ENCODE measurements around the gene FASTK.

The FASTK gene

GRCh38 chr7:151082141-151083070 is 1.8 kb upstream of the FASTK start:
- DNase-seq (ENCODE audit: low read depth), result no peak

GRCh38 chr7:151081170-151082101 is 827 bp upstream of the FASTK start:
- DNase-seq (ENCODE audit: low read depth), result no peak

- no peak for DNase-seq (ENCODE audit: low read depth)
These were observed 515 bp downstream of the FASTK start for GRCh38 chr7:151080067-151080521.

GRCh38 chr7:151079199-151079910 is 1.3 kb downstream of the FASTK start:
- DNase-seq (ENCODE audit: low read depth), result no peak

- DNase-seq (ENCODE audit: low read depth), result no peak
These were observed 2.2 kb downstream of the FASTK start for GRCh38 chr7:151078233-151079040.

- DNase-seq (ENCODE audit: low read depth), result no peak
These were observed 2.8 kb downstream of the FASTK start for GRCh38 chr7:151077705-151078232.

- DNase-seq (ENCODE audit: low read depth), result no peak
These were observed 3.5 kb downstream of the FASTK start for GRCh38 chr7:151076863-151077704.

- no peak for DNase-seq (ENCODE audit: low read depth)
These were observed 4.6 kb downstream of the FASTK start for GRCh38 chr7:151075978-151076426.

- DNase-seq (ENCODE audit: low read depth), result no peak
These were observed 5.0 kb downstream of the FASTK start for GRCh38 chr7:151075662-151075971.

- DNase-seq (ENCODE audit: low read depth), result no peak
These were observed 5.6 kb downstream of the FASTK start for GRCh38 chr7:151074817-151075661.

GRCh38 chr7:151073990-151074389 is 6.6 kb downstream of the FASTK start:
- DNase-seq (ENCODE audit: low read depth), result no peak

GRCh38 chr7:151071032-151071866 is 9.4 kb downstream of the FASTK start:
- no peak for DNase-seq (ENCODE audit: low read depth)

- DNase-seq (ENCODE audit: low read depth), result no peak
These were observed 10.0 kb downstream of the FASTK start for GRCh38 chr7:151070574-151070960.

GRCh38 chr7:151069841-151070573 is 10.6 kb downstream of the FASTK start:
- DNase-seq (ENCODE audit: low read depth), result no peak

GRCh38 chr7:151068069-151068773 is 12.4 kb downstream of the FASTK start:
- no peak for DNase-seq (ENCODE audit: low read depth)

- no peak for DNase-seq (ENCODE audit: low read depth)
These were observed 14.2 kb downstream of the FASTK start for GRCh38 chr7:151066273-151066974.
